Neuron (in vitro differentiated cells): Measurements from ENCODE around the gene BIK.

ENCODE experiments used
- H2AFZ ChIP-seq: one replicate; pipeline ENCODE4 v1.6.1; 2013; ENCODE audit warnings: low read depth, mild to moderate bottlenecking, inconsistent platforms, low read length, moderate library complexity
- H3K27me3 ChIP-seq: one replicate; pipeline ENCODE4 v1.6.1; 2013; ENCODE audit warnings: low read length; ENCODE audit not compliant: insufficient read depth
- H3K36me3 ChIP-seq: one replicate; pipeline ENCODE4 v1.6.1; 2013; ENCODE audit warnings: low read length; ENCODE audit not compliant: insufficient read depth
- H3K4me1 ChIP-seq: one replicate; pipeline ENCODE4 v1.6.1; 2013; ENCODE audit warnings: low read length; ENCODE audit not compliant: insufficient read depth
- H3K4me3 ChIP-seq: 2 replicates; pipeline ENCODE4 v1.5.1; 2013; ENCODE audit warnings: mild to moderate bottlenecking, low read length, moderate library complexity
- H3K9me3 ChIP-seq: one replicate; pipeline ENCODE4 v1.6.1; 2013; ENCODE audit warnings: low read length

Gene BIK

GRCh38 chr22:43173976-43174720 is 63.6 kb downstream of the BIK start:
- peaks cover 2% of the 10 kb centered on the region for H3K9me3 ChIP-seq
- no peaks in the 10 kb centered on the region for H3K27me3 ChIP-seq
- H3K36me3 ChIP-seq = peaks cover 73% of the 10 kb centered on the region
- no peak overlapping the region for H2AFZ ChIP-seq
- no peaks in the 10 kb centered on the region for H3K4me1 ChIP-seq
- H3K4me3 ChIP-seq = no peak overlapping the region

- Histone ChIP-seq H2AFZ (no peak overlapping the region), H3K36me3 (peaks cover 73% of the 10 kb centered on the region), H3K9me3 (peaks cover 2% of the 10 kb centered on the region), H3K4me1 (no peaks in the 10 kb centered on the region), H3K4me3 (no peak overlapping the region), H3K27me3 (no peaks in the 10 kb centered on the region)
Measured at GRCh38 chr22:43174941-43175531, 64.5 kb downstream of the BIK start.

- Histone ChIP-seq H3K4me1 (no peaks in the 10 kb centered on the region), H3K9me3 (peaks cover 2% of the 10 kb centered on the region), H3K27me3 (no peaks in the 10 kb centered on the region), H2AFZ (no peak overlapping the region), H3K4me3 (no peak overlapping the region), H3K36me3 (peaks cover 67% of the 10 kb centered on the region)
Measured at GRCh38 chr22:43176090-43176489, 65.5 kb downstream of the BIK start.

- no peaks in the 10 kb centered on the region for H3K4me1 ChIP-seq
- no peak overlapping the region for H3K4me3 ChIP-seq
- no peak overlapping the region for H2AFZ ChIP-seq
- peaks cover 2% of the 10 kb centered on the region for H3K9me3 ChIP-seq
- peaks cover 64% of the 10 kb centered on the region for H3K36me3 ChIP-seq
- H3K27me3 ChIP-seq = no peaks in the 10 kb centered on the region
Measured at GRCh38 chr22:43177479-43177878, 66.9 kb downstream of the BIK start.
